Measurements from ENCODE around the gene ABI3. TPM values are rescaled to one million over a fixed set of nuclear protein-coding genes. Genes with fewer than 3 reads are reported as not detected.
A peak's percentile ranks its signal among the peaks of the same experiment; 100 is the strongest.

Gene ABI3
- total RNA-seq, 4 donors from 2014 or later = 5.9 to 32.9 (median 13.9) TPM

GRCh38 chr17:49226771-49227435 lies 16.4 kb downstream of the ABI3 start:
- Histone ChIP-seq H3K36me3 (no peaks in the 10 kb centered on the region), H3K27ac (no peak overlapping the region), H3K27me3 (peaks cover 0 to 11% of the 10 kb centered on the region in 2 donors), H3K4me3 (no peak overlapping the region), H3K4me1 (peaks cover 0 to 11% of the 10 kb centered on the region in 2 donors), H3K9me3 (no peaks in the 10 kb centered on the region)
- TF ChIP-seq, protein P1, sequence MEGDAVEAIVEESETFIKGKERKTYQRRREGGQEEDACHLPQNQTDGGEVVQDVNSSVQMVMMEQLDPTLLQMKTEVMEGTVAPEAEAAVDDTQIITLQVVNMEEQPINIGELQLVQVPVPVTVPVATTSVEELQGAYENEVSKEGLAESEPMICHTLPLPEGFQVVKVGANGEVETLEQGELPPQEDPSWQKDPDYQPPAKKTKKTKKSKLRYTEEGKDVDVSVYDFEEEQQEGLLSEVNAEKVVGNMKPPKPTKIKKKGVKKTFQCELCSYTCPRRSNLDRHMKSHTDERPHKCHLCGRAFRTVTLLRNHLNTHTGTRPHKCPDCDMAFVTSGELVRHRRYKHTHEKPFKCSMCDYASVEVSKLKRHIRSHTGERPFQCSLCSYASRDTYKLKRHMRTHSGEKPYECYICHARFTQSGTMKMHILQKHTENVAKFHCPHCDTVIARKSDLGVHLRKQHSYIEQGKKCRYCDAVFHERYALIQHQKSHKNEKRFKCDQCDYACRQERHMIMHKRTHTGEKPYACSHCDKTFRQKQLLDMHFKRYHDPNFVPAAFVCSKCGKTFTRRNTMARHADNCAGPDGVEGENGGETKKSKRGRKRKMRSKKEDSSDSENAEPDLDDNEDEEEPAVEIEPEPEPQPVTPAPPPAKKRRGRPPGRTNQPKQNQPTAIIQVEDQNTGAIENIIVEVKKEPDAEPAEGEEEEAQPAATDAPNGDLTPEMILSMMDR (IDR thresholded peaks at IDR 0.05) = no peak
- no peak for TF ChIP-seq POLR2A (IDR thresholded peaks at IDR 0.05)
- no peak for DNase-seq
- intact Hi-C loops (cut with DNase I; ENCODE audit: low total_unique reads) = loop anchor here (10.0 kb wide), 1 partner anchor 52 kb away; no protein-coding TSS in a partner anchor

DNA sequence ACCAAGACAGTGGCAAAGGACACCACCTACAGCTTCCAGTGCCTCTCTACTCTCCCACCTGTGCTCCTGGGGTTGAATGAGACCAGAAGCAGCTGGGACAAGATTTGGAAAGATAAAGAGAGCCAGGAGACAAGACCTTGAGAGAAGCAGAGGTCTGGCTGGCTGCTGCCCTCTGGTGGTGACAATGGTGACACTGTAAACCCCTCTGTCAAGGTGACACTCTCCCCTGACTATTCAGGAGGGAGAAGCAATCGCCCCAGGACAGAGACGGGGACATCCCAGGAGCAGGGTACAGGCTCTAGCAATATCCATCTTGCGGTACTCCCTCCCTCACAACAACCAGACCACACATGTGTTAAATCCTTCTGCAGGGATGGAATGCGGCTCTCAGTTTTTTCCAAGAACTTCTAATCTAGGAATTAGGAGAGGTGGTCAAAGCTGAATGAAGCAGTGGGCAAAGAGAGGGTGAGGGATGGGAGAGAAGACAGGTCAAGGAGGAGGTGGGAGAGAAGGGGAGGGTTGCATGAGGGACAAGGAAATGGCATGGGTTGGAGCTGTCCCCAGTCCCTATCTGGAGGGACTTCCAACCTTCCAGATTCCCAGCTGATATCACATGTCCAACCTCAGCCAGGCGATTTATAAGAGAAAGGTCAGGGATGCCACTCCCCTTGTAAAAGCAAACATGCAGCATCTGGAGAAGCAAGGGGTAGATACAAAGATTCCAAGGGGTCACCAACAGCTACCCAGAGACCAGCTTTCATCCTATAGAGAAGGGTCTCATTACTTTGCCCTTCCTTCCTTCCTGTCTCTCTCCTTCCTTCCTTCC lies 17.1 kb downstream of the ABI3 start:
- no peak overlapping the region for H3K27ac ChIP-seq
- no peaks in the 10 kb centered on the region for H3K9me3 ChIP-seq
- H3K36me3 ChIP-seq = no peaks in the 10 kb centered on the region
- no peak overlapping the region for H3K4me3 ChIP-seq
- DNase-seq = peak; percentile 62 to 66
- H3K4me1 ChIP-seq = peaks cover 0 to 11% of the 10 kb centered on the region in 2 donors
- intact Hi-C loops (cut with DNase I; ENCODE audit: low total_unique reads) = loop anchor here (10.0 kb wide), 1 partner anchor 53 kb away; no protein-coding TSS in a partner anchor
- TF ChIP-seq, protein P1 (IDR thresholded peaks at IDR 0.05) = peak; percentile 56 to 71 (median 69)
- no peak for TF ChIP-seq POLR2A (IDR thresholded peaks at IDR 0.05)
- H3K27me3 ChIP-seq = peaks cover 0 to 11% of the 10 kb centered on the region in 2 donors

- Histone ChIP-seq H3K36me3 (no peaks in the 10 kb centered on the region), H3K9me3 (no peaks in the 10 kb centered on the region), H3K4me1 (peaks cover 0 to 7% of the 10 kb centered on the region in 2 donors), H3K27me3 (peaks cover 0 to 2% of the 10 kb centered on the region in 2 donors), H3K27ac (no peak overlapping the region), H3K4me3 (no peak overlapping the region)
- TF ChIP-seq, protein P1 (IDR thresholded peaks at IDR 0.05) = no peak
- no peak for TF ChIP-seq POLR2A (IDR thresholded peaks at IDR 0.05)
- intact Hi-C loops (cut with DNase I; ENCODE audit: low total_unique reads) = loop anchor here (10.0 kb wide), 1 partner anchor 54 kb away; no protein-coding TSS in a partner anchor
- no peak for DNase-seq
These were observed 18.7 kb downstream of the ABI3 start for GRCh38 chr17:49229076-49229804.

DNA sequence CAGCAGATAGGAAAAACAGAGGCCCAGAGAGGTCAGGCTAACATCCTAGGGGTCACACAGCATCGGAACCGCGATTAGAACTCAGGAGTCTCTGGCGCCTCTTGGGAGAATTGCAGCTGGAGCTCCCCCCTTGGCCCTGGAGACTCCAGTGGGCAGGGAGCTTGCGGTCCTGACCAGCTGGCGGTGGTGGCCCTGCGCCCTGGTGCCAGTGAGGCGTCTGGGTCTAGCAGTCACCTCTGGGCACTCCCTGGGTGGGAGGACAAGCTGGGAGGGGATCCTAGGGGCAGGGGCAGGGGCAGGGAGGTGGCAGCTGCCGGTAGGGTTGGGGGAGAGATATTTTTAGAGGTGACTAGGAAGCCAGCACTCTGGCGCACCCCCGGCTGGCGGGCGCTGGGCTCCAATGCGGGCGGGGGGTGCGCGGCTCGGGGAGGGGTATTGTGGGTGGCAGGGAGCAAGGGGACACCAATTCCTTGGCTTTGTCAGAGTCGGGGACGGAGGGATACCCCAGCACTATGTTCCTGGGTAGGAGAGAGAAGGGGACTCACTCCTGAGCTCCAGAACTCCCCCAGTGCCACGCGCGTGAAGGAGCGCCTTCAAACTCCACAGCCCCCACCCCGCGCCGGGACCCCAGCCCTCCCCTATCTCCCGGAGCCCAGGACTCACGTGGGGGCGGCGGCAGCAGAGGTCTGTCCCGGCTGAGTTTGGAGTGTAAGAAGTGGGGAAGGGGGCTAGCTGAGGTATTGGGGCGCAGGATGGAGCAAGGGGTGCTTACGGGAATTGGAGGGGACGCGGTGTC lies 19.5 kb downstream of the ABI3 start:
- Histone ChIP-seq H3K9me3 (no peaks in the 10 kb centered on the region), H3K27me3 (no peaks in the 10 kb centered on the region), H3K36me3 (no peaks in the 10 kb centered on the region), H3K4me1 (no peaks in the 10 kb centered on the region), H3K27ac (no peak overlapping the region), H3K4me3 (peak overlapping the region; percentile 31 to 39)
- no peak for TF ChIP-seq POLR2A (IDR thresholded peaks at IDR 0.05)
- TF ChIP-seq, protein P1 (IDR thresholded peaks at IDR 0.05) = no peak
- intact Hi-C loops (cut with DNase I; ENCODE audit: low total_unique reads) = loop anchor here (10.0 kb wide), 1 partner anchor 55 kb away; no protein-coding TSS in a partner anchor
- DNase-seq = no peak
